Loucy (cell line): Measurements from ENCODE around the gene SEMA4F.

ENCODE experiments used
- CTCF ChIP-seq: fragments of 200-600 bp; sonication (generic); conservative IDR thresholded peaks from 2 replicates; pipeline ENCODE4 v1.5.1; 2014; ENCODE audit warnings: mild to moderate bottlenecking, antibody characterized with exemption, low read length
- EZH2phosphoT487 ChIP-seq: fragments of 200-600 bp; IDR thresholded peaks from 2 replicates; pipeline ENCODE4 v1.6.1; 2018; ENCODE audit warnings: antibody characterized with exemption, mild to moderate bottlenecking, moderate library complexity, borderline replicate concordance

GRCh38 chr2:74675090-74675489 is 21.0 kb downstream of the SEMA4F start:
- peak; percentile 23; the same call in 1 of the 2 replicates for TF ChIP-seq CTCF
- no peak for TF ChIP-seq EZH2phosphoT487
